Panc1 (cell line): Measurements from ENCODE around the gene ST8SIA1. TPM values are rescaled to one million over a fixed set of nuclear protein-coding genes. Genes with fewer than 3 reads are reported as not detected.

ENCODE experiments used
- ATAC-seq: fragments of 200-7000 bp; cut with Tn5 transposase; 2 replicates; pipeline ENCODE4 v1.9.1; 2020; ENCODE audit warnings: mild to moderate bottlenecking, moderate library complexity
- BruUV-seq: library from RNA; stranded (reverse); fragments of 400-500 nt; replicated peaks from 2 replicates; lab custom pipeline; 2021; lab: Mats Ljungman, UMichigan
- CTCF ChIA-PET: fragments of 300-600 bp; sonication (Branson Sonifier 250); formaldehyde crosslinking; loops from one replicate; lab custom pipeline; 2022; ENCODE audit warnings: antibody characterized with exemption; lab: Charles Lee
- POLR2A ChIA-PET: fragments of 300-600 bp; sonication (Branson Sonifier 250); formaldehyde crosslinking; loops from one replicate; lab custom pipeline; 2022; ENCODE audit warnings: antibody characterized with exemption; lab: Charles Lee
- DNase-seq: peaks from one replicate; pipeline ENCODE4 v3.0.0-alpha.2; 2010; ENCODE audit warnings: low read depth, low spot score
- H3K27ac ChIP-seq: 2 replicates; pipeline ENCODE4 v1.5.1; 2011; ENCODE audit warnings: mild to moderate bottlenecking, low read length, inconsistent platforms
- H3K27me3 ChIP-seq: fragments of 200-500 bp; sonication (Bioruptor generic); 2 replicates; pipeline ENCODE4 v1.6.0; 2014; ENCODE audit warnings: low read length, inconsistent platforms; ENCODE audit not compliant: control insufficient read depth, insufficient read depth
- H3K36me3 ChIP-seq: fragments of 200-500 bp; sonication (Bioruptor generic); 2 replicates; pipeline ENCODE4 v1.5.1; 2014; ENCODE audit warnings: inconsistent platforms, mild to moderate bottlenecking, low read length, moderate library complexity; ENCODE audit not compliant: control insufficient read depth, insufficient read depth
- H3K4me1 ChIP-seq: 2 replicates; pipeline ENCODE4 v1.5.1; 2011; ENCODE audit warnings: inconsistent platforms, mild to moderate bottlenecking, low read length, moderate library complexity; ENCODE audit not compliant: control insufficient read depth, insufficient read depth
- H3K4me3 ChIP-seq, 2 experiments: 2 replicates each; pipeline ENCODE4 v1.5.1; 2011 to 2012; ENCODE audit warnings: low read depth in 2 of 2, low read length in 2 of 2, mild to moderate bottlenecking in 2 of 2, inconsistent platforms in 1 of 2, moderate library complexity in 1 of 2
- H3K9me3 ChIP-seq: fragments of 200-500 bp; sonication (Bioruptor generic); 2 replicates; pipeline ENCODE4 v1.5.1; 2014; ENCODE audit warnings: low read depth, mild to moderate bottlenecking, inconsistent platforms, low read length, moderate library complexity; ENCODE audit not compliant: control insufficient read depth, insufficient read depth
- POLR2AphosphoS5 ChIP-seq: IDR thresholded peaks from 2 replicates; pipeline ENCODE4 v1.6.1; 2012; ENCODE audit warnings: mild to moderate bottlenecking, low read depth, low read length, moderate library complexity
- SIN3A ChIP-seq: IDR thresholded peaks from 2 replicates; pipeline ENCODE4 v1.6.1; 2012; ENCODE audit warnings: low read depth, mild to moderate bottlenecking, low read length, moderate library complexity, borderline replicate concordance; ENCODE audit not compliant: insufficient read depth
- TCF7L2 ChIP-seq: IDR thresholded peaks from 2 replicates; pipeline ENCODE4 v1.6.1; 2011; ENCODE audit warnings: mild to moderate bottlenecking, low read depth, low read length, inconsistent platforms
- in situ Hi-C: cut with HindIII; loops from 2 replicates; pipeline ENCODE4 v1.10.0; 2016; ENCODE audit warnings: low sequenced_read_pairs, low pct_unique_long_range_greater_than_20kb
- intact Hi-C: fragments of 100-400 bp; cut with micrococcal nuclease; formaldehyde crosslinking; loops from one replicate; pipeline ENCODE4 v1.10.0; 2022; ENCODE audit not compliant: unreplicated experiment
- total RNA-seq: library from RNA; stranded (reverse); gene quantifications from one replicate; pipeline ENCODE4 v1.2.1, GENCODE V29; 2021; ENCODE audit not compliant: unreplicated experiment
- TF ChIP-seq, protein P1 (sequence below), 2 experiments: IDR thresholded peaks; 2 replicates each; pipeline ENCODE4 v1.6.1; 2011 to 2012; ENCODE audit warnings: low read depth in 2 of 2, control low read depth in 1 of 2, low read length in 1 of 2, mild to moderate bottlenecking in 1 of 2, moderate library complexity in 1 of 2; ENCODE audit not compliant: insufficient read depth in 1 of 2
- TF ChIP-seq, protein P2 (sequence below): fragments of 450-650 bp; IDR thresholded peaks from 2 replicates; pipeline ENCODE4 v1.5.1; 2017; ENCODE audit warnings: mild to moderate bottlenecking

ST8SIA1 gene
- total RNA-seq, 1 experiment from 2014 or later = 0.13 TPM

DNA sequence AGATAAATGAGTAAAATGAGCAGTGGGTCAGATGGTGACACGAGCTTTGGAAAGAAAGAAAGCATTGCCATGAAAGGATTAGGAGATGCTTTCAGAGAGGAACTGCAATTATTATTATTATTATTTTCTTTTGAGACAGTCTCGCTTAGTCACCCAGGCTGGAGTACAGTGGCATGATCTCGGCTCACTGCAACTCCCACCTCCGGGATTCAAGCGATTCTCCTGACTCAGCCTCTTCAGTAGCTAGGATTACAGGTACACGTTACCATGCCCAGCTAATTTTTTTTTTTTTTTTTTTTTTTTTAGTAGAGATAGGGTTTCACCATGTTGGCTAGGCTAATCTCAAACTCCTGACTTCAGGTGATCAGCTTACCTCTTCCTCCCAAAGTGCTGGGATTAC is 77.4 kb downstream of the ST8SIA1 start:
- CTCF ChIA-PET = no interaction called here
- Histone ChIP-seq H3K4me3 (no peak overlapping the region), H3K4me1 (no peaks in the 10 kb centered on the region), H3K36me3 (no peaks in the 10 kb centered on the region), H3K27me3 (no peaks in the 10 kb centered on the region), H3K27ac (no peak overlapping the region), H3K9me3 (no peaks in the 10 kb centered on the region)
- POLR2A ChIA-PET = no interaction called here
- ATAC-seq (no peak), DNase-seq (no peak)
- in situ Hi-C loops = no loop called here
- TF ChIP-seq, protein P1, sequence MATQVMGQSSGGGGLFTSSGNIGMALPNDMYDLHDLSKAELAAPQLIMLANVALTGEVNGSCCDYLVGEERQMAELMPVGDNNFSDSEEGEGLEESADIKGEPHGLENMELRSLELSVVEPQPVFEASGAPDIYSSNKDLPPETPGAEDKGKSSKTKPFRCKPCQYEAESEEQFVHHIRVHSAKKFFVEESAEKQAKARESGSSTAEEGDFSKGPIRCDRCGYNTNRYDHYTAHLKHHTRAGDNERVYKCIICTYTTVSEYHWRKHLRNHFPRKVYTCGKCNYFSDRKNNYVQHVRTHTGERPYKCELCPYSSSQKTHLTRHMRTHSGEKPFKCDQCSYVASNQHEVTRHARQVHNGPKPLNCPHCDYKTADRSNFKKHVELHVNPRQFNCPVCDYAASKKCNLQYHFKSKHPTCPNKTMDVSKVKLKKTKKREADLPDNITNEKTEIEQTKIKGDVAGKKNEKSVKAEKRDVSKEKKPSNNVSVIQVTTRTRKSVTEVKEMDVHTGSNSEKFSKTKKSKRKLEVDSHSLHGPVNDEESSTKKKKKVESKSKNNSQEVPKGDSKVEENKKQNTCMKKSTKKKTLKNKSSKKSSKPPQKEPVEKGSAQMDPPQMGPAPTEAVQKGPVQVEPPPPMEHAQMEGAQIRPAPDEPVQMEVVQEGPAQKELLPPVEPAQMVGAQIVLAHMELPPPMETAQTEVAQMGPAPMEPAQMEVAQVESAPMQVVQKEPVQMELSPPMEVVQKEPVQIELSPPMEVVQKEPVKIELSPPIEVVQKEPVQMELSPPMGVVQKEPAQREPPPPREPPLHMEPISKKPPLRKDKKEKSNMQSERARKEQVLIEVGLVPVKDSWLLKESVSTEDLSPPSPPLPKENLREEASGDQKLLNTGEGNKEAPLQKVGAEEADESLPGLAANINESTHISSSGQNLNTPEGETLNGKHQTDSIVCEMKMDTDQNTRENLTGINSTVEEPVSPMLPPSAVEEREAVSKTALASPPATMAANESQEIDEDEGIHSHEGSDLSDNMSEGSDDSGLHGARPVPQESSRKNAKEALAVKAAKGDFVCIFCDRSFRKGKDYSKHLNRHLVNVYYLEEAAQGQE (IDR thresholded peaks at IDR 0.05; ENCODE audit: insufficient read depth in 1 of 2, low read depth in 2 of 2, low read length in 1 of 2) = no peak
- TF ChIP-seq POLR2AphosphoS5 = no peak
- TF ChIP-seq TCF7L2 = no peak
- TF ChIP-seq SIN3A = no peak
- TF ChIP-seq, protein P2, sequence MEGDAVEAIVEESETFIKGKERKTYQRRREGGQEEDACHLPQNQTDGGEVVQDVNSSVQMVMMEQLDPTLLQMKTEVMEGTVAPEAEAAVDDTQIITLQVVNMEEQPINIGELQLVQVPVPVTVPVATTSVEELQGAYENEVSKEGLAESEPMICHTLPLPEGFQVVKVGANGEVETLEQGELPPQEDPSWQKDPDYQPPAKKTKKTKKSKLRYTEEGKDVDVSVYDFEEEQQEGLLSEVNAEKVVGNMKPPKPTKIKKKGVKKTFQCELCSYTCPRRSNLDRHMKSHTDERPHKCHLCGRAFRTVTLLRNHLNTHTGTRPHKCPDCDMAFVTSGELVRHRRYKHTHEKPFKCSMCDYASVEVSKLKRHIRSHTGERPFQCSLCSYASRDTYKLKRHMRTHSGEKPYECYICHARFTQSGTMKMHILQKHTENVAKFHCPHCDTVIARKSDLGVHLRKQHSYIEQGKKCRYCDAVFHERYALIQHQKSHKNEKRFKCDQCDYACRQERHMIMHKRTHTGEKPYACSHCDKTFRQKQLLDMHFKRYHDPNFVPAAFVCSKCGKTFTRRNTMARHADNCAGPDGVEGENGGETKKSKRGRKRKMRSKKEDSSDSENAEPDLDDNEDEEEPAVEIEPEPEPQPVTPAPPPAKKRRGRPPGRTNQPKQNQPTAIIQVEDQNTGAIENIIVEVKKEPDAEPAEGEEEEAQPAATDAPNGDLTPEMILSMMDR = no peak
- no TSS peak for BruUV-seq
- intact Hi-C loops = no loop called here

DNA sequence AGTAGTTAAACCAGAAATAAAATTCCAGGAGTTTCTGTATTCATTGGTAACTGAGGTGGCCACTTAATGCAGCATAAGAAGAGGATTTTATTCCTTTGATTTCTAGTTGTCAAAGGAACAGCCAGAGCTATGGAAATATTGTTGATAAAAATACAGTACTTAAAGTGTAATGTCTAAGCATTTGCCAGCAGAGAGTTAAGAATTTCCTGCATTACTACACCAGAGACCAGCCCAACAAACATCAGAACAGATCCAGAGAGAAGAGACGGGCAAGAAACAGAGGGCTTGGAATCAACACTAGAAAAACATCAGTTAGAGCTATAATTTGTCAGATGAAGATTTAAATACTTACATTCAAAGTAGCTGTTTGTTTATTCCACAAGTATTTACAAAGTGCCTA is 77.9 kb downstream of the ST8SIA1 start:
- Histone ChIP-seq H3K4me3 (no peak overlapping the region), H3K27ac (no peak overlapping the region), H3K27me3 (no peaks in the 10 kb centered on the region), H3K9me3 (no peaks in the 10 kb centered on the region), H3K36me3 (no peaks in the 10 kb centered on the region), H3K4me1 (no peaks in the 10 kb centered on the region)
- DNase-seq = no peak
- in situ Hi-C loops = no loop called here
- TF ChIP-seq, protein P1 (IDR thresholded peaks at IDR 0.05; ENCODE audit: insufficient read depth in 1 of 2, low read depth in 2 of 2, low read length in 1 of 2) = no peak
- TF ChIP-seq POLR2AphosphoS5 (no peak), SIN3A (no peak), TCF7L2 (no peak)
- TF ChIP-seq, protein P2 = no peak
- ATAC-seq = no peak
- intact Hi-C loops = no loop called here
- POLR2A ChIA-PET = no interaction called here
- no TSS peak for BruUV-seq
- CTCF ChIA-PET = no interaction called here
